WTC11 (cell line): ENCODE data around the gene NGLY1. TPM values are rescaled to one million over a fixed set of nuclear protein-coding genes. Genes with fewer than 3 reads are reported as not detected.

Source experiments
- ATAC-seq: fragments of 200-7000 bp; cut with Tn5 transposase; 2 replicates; pipeline ENCODE4 v1.10.0; 2021; ENCODE audit warnings: mild to moderate bottlenecking, moderate library complexity
- CTCF ChIA-PET: fragments of 300-600 bp; sonication (Branson Sonifier 250); formaldehyde crosslinking; loops from one replicate; lab custom pipeline; 2021; ENCODE audit warnings: antibody characterized with exemption; lab: Charles Lee
- POLR2A ChIA-PET: fragments of 350-600 bp; sonication (Branson Sonifier 250); formaldehyde crosslinking; loops from one replicate; lab custom pipeline; 2021; ENCODE audit warnings: antibody characterized with exemption; lab: Charles Lee
- DNase-seq: peaks from one replicate; pipeline ENCODE4 v3.0.0; 2021; ENCODE audit warnings: low spot score
- H3K27ac Mint-ChIP-seq: 2 replicates; pipeline ENCODE4 v1.8.0; 2021; ENCODE audit warnings: mixed read lengths
- H3K27me3 Mint-ChIP-seq: 2 replicates; pipeline ENCODE4 v1.8.0; 2021; ENCODE audit warnings: low read depth, mild to moderate bottlenecking, moderate library complexity, mixed read lengths
- H3K36me3 Mint-ChIP-seq: 2 replicates; pipeline ENCODE4 v1.8.0; 2021; ENCODE audit warnings: mixed read lengths
- H3K4me1 Mint-ChIP-seq: 2 replicates; pipeline ENCODE4 v1.8.0; 2022; ENCODE audit warnings: mixed read lengths
- H3K4me3 Mint-ChIP-seq: 2 replicates; pipeline ENCODE4 v1.8.0; 2021; ENCODE audit warnings: mild to moderate bottlenecking, moderate library complexity, mixed read lengths
- H3K9me3 Mint-ChIP-seq: 2 replicates; pipeline ENCODE4 v1.8.0; 2021; ENCODE audit warnings: mixed read lengths
- ATF1 ChIP-seq: sonication (generic); formaldehyde crosslinking; IDR thresholded peaks from 2 replicates; pipeline ENCODE4 v1.8.1; 2023; ENCODE audit warnings: mild to moderate bottlenecking, moderate library complexity, missing genetic modification reagents
- GRHL2 ChIP-seq: fragments of 250-450 bp; sonication (Bioruptor Pico); IDR thresholded peaks from 2 replicates; pipeline ENCODE4 v1.8.0; 2022; ENCODE audit warnings: mild to moderate bottlenecking, moderate library complexity; ENCODE audit not compliant: insufficient replicate concordance, severe bottlenecking
- NFE2L1 ChIP-seq: sonication (generic); formaldehyde crosslinking; IDR thresholded peaks from 2 replicates; pipeline ENCODE4 v1.8.1; 2023; ENCODE audit warnings: missing genetic modification reagents
- NR2C2 ChIP-seq: sonication (generic); formaldehyde crosslinking; IDR thresholded peaks from 2 replicates; pipeline ENCODE4 v1.8.0; 2022; ENCODE audit warnings: mild to moderate bottlenecking, missing genetic modification reagents
- RELA ChIP-seq: sonication (generic); formaldehyde crosslinking; IDR thresholded peaks from 2 replicates; pipeline ENCODE4 v1.8.1; 2022; ENCODE audit warnings: missing genetic modification reagents, mild to moderate bottlenecking, borderline replicate concordance
- RORB ChIP-seq: fragments of 250-450 bp; sonication (Bioruptor Pico); IDR thresholded peaks from 2 replicates; pipeline ENCODE4 v1.9.0; 2021; ENCODE audit warnings: mild to moderate bottlenecking
- SMAD3 ChIP-seq: sonication (generic); formaldehyde crosslinking; IDR thresholded peaks from 2 replicates; pipeline ENCODE4 v1.8.0; 2022; ENCODE audit warnings: missing genetic modification reagents, mild to moderate bottlenecking, borderline replicate concordance
- ZNF138 ChIP-seq: sonication (generic); formaldehyde crosslinking; conservative IDR thresholded peaks from 2 replicates; pipeline ENCODE4 v1.8.1; 2022; ENCODE audit warnings: mild to moderate bottlenecking, moderate library complexity, missing genetic modification reagents
- ZNF396 ChIP-seq: fragments of 250-450 bp; sonication (Bioruptor Pico); IDR thresholded peaks from 2 replicates; pipeline ENCODE4 v1.8.0; 2021; ENCODE audit warnings: mild to moderate bottlenecking, moderate library complexity, borderline replicate concordance
- ZNF671 ChIP-seq: fragments of 250-450 bp; sonication (Bioruptor Pico); IDR thresholded peaks from 2 replicates; pipeline ENCODE4 v1.8.0; 2021; ENCODE audit warnings: mild to moderate bottlenecking
- total RNA-seq: library from RNA; stranded (reverse); gene quantifications from 3 replicates; pipeline ENCODE4 v1.2.3, GENCODE V29; 2021
- TF ChIP-seq, protein P1 (sequence below): sonication (generic); formaldehyde crosslinking; conservative IDR thresholded peaks from 2 replicates; pipeline ENCODE4 v1.8.1; 2023; ENCODE audit warnings: mild to moderate bottlenecking, low read depth, missing genetic modification reagents, moderate library complexity
- TF ChIP-seq, protein P2 (sequence below): sonication (generic); formaldehyde crosslinking; IDR thresholded peaks from 2 replicates; pipeline ENCODE4 v1.8.1; 2022; ENCODE audit warnings: mild to moderate bottlenecking, moderate library complexity, missing genetic modification reagents
- TF ChIP-seq, protein P3 (sequence below): sonication (generic); formaldehyde crosslinking; IDR thresholded peaks from 2 replicates; pipeline ENCODE4 v1.8.0; 2023; ENCODE audit warnings: mild to moderate bottlenecking, missing genetic modification reagents
- TF ChIP-seq, protein P4 (sequence below): sonication (generic); formaldehyde crosslinking; IDR thresholded peaks from 2 replicates; pipeline ENCODE4 v1.8.1; 2023; ENCODE audit warnings: mild to moderate bottlenecking, missing genetic modification reagents
- TF ChIP-seq, protein P5 (sequence below): fragments of 250-450 bp; sonication (Bioruptor Pico); IDR thresholded peaks from 2 replicates; pipeline ENCODE4 v1.9.0; 2021; ENCODE audit warnings: moderate library complexity, mild to moderate bottlenecking, inconsistent platforms, borderline replicate concordance
- TF ChIP-seq, protein P6 (sequence below): fragments of 250-450 bp; sonication (Bioruptor Pico); conservative IDR thresholded peaks from 2 replicates; pipeline ENCODE4 v1.9.0; 2021; ENCODE audit warnings: mild to moderate bottlenecking

The NGLY1 gene
- total RNA-seq, 1 experiment from 2014 or later, result 20.6 TPM

- DNase-seq, result no peak
- H3K36me3 Mint-ChIP-seq, result no peaks in the 10 kb centered on the region
- H3K4me3 Mint-ChIP-seq, result no peak overlapping the region
- CTCF ChIA-PET, result interaction anchor here (1.0 to 2.3 kb wide), 3 partner anchors 25 to 182 kb away, joined by 3 to 18 read pairs (median 3); no protein-coding TSS in a partner anchor
- ATAC-seq, result no peak
- TF ChIP-seq NR2C2 (CRISPR knock-in tag) (no peak), ZNF138 (CRISPR knock-in tag) (no peak), ZNF671 (CRISPR knock-in tag) (no peak), GRHL2 (CRISPR knock-in tag) (no peak)
- TF ChIP-seq, protein P1, sequence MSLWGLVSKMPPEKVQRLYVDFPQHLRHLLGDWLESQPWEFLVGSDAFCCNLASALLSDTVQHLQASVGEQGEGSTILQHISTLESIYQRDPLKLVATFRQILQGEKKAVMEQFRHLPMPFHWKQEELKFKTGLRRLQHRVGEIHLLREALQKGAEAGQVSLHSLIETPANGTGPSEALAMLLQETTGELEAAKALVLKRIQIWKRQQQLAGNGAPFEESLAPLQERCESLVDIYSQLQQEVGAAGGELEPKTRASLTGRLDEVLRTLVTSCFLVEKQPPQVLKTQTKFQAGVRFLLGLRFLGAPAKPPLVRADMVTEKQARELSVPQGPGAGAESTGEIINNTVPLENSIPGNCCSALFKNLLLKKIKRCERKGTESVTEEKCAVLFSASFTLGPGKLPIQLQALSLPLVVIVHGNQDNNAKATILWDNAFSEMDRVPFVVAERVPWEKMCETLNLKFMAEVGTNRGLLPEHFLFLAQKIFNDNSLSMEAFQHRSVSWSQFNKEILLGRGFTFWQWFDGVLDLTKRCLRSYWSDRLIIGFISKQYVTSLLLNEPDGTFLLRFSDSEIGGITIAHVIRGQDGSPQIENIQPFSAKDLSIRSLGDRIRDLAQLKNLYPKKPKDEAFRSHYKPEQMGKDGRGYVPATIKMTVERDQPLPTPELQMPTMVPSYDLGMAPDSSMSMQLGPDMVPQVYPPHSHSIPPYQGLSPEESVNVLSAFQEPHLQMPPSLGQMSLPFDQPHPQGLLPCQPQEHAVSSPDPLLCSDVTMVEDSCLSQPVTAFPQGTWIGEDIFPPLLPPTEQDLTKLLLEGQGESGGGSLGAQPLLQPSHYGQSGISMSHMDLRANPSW (CRISPR knock-in tag), result no peak
- H3K9me3 Mint-ChIP-seq, result peaks cover 6% of the 10 kb centered on the region
- no peaks in the 10 kb centered on the region for H3K27me3 Mint-ChIP-seq
- H3K27ac Mint-ChIP-seq, result no peak overlapping the region
- POLR2A ChIA-PET, result interaction anchor here (1.6 kb wide), 1 partner anchor 47 kb away, joined by 7 read pairs; the partner anchor contains the start of gene NGLY1
- H3K4me1 Mint-ChIP-seq, result peaks cover 9% of the 10 kb centered on the region
These were observed 47.4 kb upstream of the NGLY1 start for GRCh38 chr3:25830373-25831280.

DNA sequence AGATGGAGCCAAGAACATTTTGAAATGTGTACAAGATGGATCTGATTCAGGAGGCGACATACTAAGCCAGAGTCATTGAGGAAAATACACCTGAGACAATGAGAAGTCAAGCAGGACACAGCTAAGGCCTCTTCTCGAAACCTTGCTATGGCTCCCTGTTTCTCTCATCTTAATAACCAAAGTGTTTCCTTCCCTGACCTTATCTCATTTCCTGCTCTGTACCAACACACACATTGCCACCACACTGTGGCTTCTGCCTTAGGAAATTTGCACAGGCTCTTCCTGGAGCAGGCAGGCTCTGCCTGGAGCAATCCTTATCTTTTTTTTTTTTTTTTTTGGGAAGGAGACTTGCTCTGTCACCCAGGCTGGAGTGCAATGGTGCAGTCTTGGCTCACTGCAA is 43.3 kb upstream of the NGLY1 start:
- no peaks in the 10 kb centered on the region for H3K27me3 Mint-ChIP-seq
- H3K4me1 Mint-ChIP-seq, result peaks cover 4% of the 10 kb centered on the region; the same call in 1 of the 2 replicates
- H3K4me3 Mint-ChIP-seq, result no peak overlapping the region
- H3K36me3 Mint-ChIP-seq, result no peaks in the 10 kb centered on the region
- TF ChIP-seq, protein P2, sequence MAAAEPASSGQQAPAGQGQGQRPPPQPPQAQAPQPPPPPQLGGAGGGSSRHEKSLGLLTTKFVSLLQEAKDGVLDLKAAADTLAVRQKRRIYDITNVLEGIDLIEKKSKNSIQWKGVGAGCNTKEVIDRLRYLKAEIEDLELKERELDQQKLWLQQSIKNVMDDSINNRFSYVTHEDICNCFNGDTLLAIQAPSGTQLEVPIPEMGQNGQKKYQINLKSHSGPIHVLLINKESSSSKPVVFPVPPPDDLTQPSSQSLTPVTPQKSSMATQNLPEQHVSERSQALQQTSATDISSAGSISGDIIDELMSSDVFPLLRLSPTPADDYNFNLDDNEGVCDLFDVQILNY (CRISPR knock-in tag), result no peak
- CTCF ChIA-PET, result interaction anchor here (1.1 kb wide), 1 partner anchor 178 kb away, joined by 4 read pairs; no protein-coding TSS in a partner anchor
- H3K27ac Mint-ChIP-seq, result no peak overlapping the region
- no peak for ATAC-seq
- peaks cover 6% of the 10 kb centered on the region for H3K9me3 Mint-ChIP-seq
- DNase-seq, result no peak
- POLR2A ChIA-PET, result no interaction called here

- H3K4me3 Mint-ChIP-seq, result no peak overlapping the region
- POLR2A ChIA-PET, result no interaction called here
- no peak overlapping the region for H3K27ac Mint-ChIP-seq
- H3K4me1 Mint-ChIP-seq, result peaks cover 15% of the 10 kb centered on the region
- no peak for DNase-seq
- CTCF ChIA-PET, result no interaction called here
- no peak for ATAC-seq
- no peaks in the 10 kb centered on the region for H3K27me3 Mint-ChIP-seq
- H3K36me3 Mint-ChIP-seq, result no peaks in the 10 kb centered on the region
- no peaks in the 10 kb centered on the region for H3K9me3 Mint-ChIP-seq
- TF ChIP-seq SMAD3 (no peak), ATF1 (CRISPR knock-in tag) (no peak), RELA (no peak), RORB (no peak), ZNF396 (CRISPR knock-in tag) (no peak), NFE2L1 (CRISPR knock-in tag) (no peak)
- TF ChIP-seq, protein P3, sequence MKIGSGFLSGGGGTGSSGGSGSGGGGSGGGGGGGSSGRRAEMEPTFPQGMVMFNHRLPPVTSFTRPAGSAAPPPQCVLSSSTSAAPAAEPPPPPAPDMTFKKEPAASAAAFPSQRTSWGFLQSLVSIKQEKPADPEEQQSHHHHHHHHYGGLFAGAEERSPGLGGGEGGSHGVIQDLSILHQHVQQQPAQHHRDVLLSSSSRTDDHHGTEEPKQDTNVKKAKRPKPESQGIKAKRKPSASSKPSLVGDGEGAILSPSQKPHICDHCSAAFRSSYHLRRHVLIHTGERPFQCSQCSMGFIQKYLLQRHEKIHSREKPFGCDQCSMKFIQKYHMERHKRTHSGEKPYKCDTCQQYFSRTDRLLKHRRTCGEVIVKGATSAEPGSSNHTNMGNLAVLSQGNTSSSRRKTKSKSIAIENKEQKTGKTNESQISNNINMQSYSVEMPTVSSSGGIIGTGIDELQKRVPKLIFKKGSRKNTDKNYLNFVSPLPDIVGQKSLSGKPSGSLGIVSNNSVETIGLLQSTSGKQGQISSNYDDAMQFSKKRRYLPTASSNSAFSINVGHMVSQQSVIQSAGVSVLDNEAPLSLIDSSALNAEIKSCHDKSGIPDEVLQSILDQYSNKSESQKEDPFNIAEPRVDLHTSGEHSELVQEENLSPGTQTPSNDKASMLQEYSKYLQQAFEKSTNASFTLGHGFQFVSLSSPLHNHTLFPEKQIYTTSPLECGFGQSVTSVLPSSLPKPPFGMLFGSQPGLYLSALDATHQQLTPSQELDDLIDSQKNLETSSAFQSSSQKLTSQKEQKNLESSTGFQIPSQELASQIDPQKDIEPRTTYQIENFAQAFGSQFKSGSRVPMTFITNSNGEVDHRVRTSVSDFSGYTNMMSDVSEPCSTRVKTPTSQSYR, result no peak
- TF ChIP-seq, protein P4, sequence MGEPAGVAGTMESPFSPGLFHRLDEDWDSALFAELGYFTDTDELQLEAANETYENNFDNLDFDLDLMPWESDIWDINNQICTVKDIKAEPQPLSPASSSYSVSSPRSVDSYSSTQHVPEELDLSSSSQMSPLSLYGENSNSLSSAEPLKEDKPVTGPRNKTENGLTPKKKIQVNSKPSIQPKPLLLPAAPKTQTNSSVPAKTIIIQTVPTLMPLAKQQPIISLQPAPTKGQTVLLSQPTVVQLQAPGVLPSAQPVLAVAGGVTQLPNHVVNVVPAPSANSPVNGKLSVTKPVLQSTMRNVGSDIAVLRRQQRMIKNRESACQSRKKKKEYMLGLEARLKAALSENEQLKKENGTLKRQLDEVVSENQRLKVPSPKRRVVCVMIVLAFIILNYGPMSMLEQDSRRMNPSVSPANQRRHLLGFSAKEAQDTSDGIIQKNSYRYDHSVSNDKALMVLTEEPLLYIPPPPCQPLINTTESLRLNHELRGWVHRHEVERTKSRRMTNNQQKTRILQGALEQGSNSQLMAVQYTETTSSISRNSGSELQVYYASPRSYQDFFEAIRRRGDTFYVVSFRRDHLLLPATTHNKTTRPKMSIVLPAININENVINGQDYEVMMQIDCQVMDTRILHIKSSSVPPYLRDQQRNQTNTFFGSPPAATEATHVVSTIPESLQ (CRISPR knock-in tag), result no peak
- TF ChIP-seq, protein P5, sequence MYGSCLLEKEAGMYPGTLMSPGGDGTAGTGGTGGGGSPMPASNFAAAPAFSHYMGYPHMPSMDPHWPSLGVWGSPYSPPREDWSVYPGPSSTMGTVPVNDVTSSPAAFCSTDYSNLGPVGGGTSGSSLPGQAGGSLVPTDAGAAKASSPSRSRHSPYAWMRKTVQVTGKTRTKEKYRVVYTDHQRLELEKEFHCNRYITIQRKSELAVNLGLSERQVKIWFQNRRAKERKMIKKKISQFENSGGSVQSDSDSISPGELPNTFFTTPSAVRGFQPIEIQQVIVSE (CRISPR knock-in tag), result no peak
- TF ChIP-seq, protein P6, sequence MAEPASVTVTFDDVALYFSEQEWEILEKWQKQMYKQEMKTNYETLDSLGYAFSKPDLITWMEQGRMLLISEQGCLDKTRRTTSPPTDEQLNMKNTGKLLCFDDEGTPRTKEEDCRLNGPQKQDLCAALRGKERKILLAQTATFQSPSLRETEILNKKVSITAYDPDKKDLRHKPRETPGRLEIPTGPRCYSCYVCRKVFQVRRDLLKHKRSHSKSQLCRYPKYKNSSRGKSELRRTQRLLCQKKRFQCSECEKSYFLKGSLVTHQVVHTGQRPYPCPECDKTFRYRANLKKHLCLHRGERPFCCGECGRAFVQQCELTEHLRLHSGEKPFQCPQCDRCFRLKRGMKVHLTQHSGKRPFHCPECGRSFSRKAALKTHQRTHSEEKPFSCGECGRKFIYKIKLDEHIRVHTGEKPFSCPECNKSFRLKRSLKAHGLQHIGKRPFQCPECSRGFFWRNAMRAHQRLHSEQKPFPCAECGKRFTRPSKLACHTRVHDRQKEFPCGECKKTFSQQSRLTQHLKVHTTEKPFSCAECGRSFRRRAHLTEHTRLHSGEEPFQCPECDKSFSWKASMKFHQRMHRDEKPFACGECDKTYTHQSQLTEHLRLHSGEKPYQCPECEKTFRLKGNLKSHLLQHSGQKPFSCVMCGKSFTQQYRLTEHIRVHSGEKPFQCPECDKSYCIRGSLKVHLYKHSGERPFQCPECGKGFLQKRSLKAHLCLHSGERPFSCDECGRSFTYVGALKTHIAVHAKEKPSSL (CRISPR knock-in tag), result no peak
These were observed 40.1 kb upstream of the NGLY1 start for GRCh38 chr3:25823314-25823713.
